PC-3 (cell line): ENCODE results near the gene CD300C.

Experiments used
- EZH2 ChIP-seq: fragments of 300-600 bp; sonication (generic); IDR thresholded peaks from one replicate; pipeline ENCODE4 v1.6.1; 2017; ENCODE audit warnings: antibody characterized with exemption, mild to moderate bottlenecking, low read length; ENCODE audit not compliant: unreplicated experiment
- EZH2phosphoT487 ChIP-seq: fragments of 300-600 bp; sonication (generic); IDR thresholded peaks from 2 replicates; pipeline ENCODE4 v1.6.1; 2018; ENCODE audit warnings: mild to moderate bottlenecking, antibody characterized with exemption, low read length, borderline replicate concordance
- TF ChIP-seq, protein P1 (sequence below): fragments of 300-600 bp; sonication (generic); conservative IDR thresholded peaks from 2 replicates; pipeline ENCODE4 v1.5.1; 2017; ENCODE audit warnings: antibody characterized with exemption, low read depth, mild to moderate bottlenecking, low read length

DNA sequence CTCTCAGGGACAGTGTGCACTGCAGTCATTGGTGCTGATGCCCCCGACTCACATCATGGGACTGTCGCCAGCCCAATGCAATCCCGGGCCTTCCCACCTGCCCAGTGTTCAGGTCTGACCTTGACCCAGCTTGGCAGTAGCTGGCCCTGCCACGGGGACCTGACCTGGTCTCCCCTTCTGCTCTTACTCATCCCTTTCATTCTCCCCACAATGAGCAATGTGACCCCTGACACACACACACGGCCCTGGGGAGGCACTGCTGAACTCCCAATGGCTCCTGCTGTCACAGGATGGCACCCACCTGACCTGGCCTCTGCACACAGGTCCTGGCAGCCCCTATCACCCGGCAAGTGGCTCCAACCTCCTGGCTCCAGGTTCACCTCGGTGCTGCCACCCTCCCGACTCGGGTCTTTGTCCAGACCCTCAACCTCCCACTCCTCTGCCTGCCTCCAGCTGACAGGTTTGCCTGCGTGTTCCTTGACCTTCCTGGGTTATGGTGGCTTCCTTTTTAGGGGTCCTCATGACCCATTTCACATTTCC, 6.6 kb downstream of the CD300C start:
- TF ChIP-seq, protein P1, sequence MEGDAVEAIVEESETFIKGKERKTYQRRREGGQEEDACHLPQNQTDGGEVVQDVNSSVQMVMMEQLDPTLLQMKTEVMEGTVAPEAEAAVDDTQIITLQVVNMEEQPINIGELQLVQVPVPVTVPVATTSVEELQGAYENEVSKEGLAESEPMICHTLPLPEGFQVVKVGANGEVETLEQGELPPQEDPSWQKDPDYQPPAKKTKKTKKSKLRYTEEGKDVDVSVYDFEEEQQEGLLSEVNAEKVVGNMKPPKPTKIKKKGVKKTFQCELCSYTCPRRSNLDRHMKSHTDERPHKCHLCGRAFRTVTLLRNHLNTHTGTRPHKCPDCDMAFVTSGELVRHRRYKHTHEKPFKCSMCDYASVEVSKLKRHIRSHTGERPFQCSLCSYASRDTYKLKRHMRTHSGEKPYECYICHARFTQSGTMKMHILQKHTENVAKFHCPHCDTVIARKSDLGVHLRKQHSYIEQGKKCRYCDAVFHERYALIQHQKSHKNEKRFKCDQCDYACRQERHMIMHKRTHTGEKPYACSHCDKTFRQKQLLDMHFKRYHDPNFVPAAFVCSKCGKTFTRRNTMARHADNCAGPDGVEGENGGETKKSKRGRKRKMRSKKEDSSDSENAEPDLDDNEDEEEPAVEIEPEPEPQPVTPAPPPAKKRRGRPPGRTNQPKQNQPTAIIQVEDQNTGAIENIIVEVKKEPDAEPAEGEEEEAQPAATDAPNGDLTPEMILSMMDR = no peak
- TF ChIP-seq EZH2 = no peak
- no peak for TF ChIP-seq EZH2phosphoT487
